SK-N-SH (cell line): ENCODE measurements around the gene ICE1. TPM values are rescaled to one million over a fixed set of nuclear protein-coding genes. Genes with fewer than 3 reads are reported as not detected.

ENCODE experiments used
- CTCF ChIA-PET: fragments of 300-600, 350-600 bp; formaldehyde crosslinking; extraction: SDS; loops from one replicate; lab custom pipeline; 2021; lab: Yijun Ruan, JAX
- POLR2A ChIA-PET: fragments of 350-600 bp; sonication (Branson Sonifier 250); formaldehyde crosslinking; extraction: SDS; loops from one replicate; lab custom pipeline; 2020; ENCODE audit warnings: antibody characterized with exemption, inconsistent platforms; lab: Yijun Ruan, JAX
- DNase-seq: peaks from one replicate; pipeline ENCODE4 v3.0.0; 2012
- H2AFZ ChIP-seq: fragments of 200-600 bp; sonication (generic); 2 replicates; pipeline ENCODE4 v1.8.1; 2016; ENCODE audit warnings: antibody characterized with exemption, mild to moderate bottlenecking, low read depth
- H3F3A ChIP-seq: fragments of 200-600 bp; sonication (generic); replicated peaks from 2 replicates; pipeline ENCODE3; 2016; ENCODE audit warnings: antibody characterized with exemption, mild to moderate bottlenecking; ENCODE audit not compliant: insufficient read depth
- H3K27ac ChIP-seq, 2 experiments: fragments of 200-500 bp in 1 of 2; fragments of 200-600 bp in 1 of 2; sonication (Bioruptor generic) in 1 of 2; sonication (generic), shearing (Covaris generic) in 1 of 2; 2 replicates each; pipeline versions ENCODE4 v1.5.1 to v1.6.1; 2014 to 2016; ENCODE audit warnings: low read depth in 2 of 2, inconsistent platforms in 1 of 2, low read length in 1 of 2, mild to moderate bottlenecking in 1 of 2, mixed read lengths in 1 of 2
- H3K27me3 ChIP-seq: fragments of 200-600 bp; sonication (generic), shearing (Covaris generic); 2 replicates; pipeline ENCODE4 v1.6.1; 2016; ENCODE audit warnings: mixed run types; ENCODE audit not compliant: insufficient read depth
- H3K36me3 ChIP-seq, 2 experiments: fragments of 200-500 bp in 1 of 2; fragments of 200-600 bp in 1 of 2; sonication (Bioruptor generic) in 1 of 2; sonication (generic) in 1 of 2; replicated peaks in 1 of 2; 2 replicates each; pipeline versions ENCODE3 to v1.5.1; 2014 to 2016; ENCODE audit warnings: low read length in 1 of 2, mild to moderate bottlenecking in 1 of 2; ENCODE audit not compliant: insufficient read depth in 2 of 2, control insufficient read depth in 1 of 2
- H3K4me1 ChIP-seq, 2 experiments: fragments of 200-500 bp in 1 of 2; fragments of 200-600 bp in 1 of 2; sonication (Bioruptor generic) in 1 of 2; sonication (generic), shearing (Covaris generic) in 1 of 2; 2 replicates each; pipeline versions ENCODE4 v1.5.1 to v1.6.1; 2014 to 2016; ENCODE audit warnings: low read depth in 1 of 2, low read length in 1 of 2, mixed run types in 1 of 2; ENCODE audit not compliant: insufficient read depth in 2 of 2, control insufficient read depth in 1 of 2
- H3K4me2 ChIP-seq: fragments of 200-600 bp; sonication (generic), shearing (Covaris generic); 2 replicates; pipeline ENCODE4 v1.6.1; 2017; ENCODE audit warnings: mixed run types
- H3K4me3 ChIP-seq, 2 experiments: fragments of 200-500 bp in 1 of 2; fragments of 200-600 bp in 1 of 2; sonication (Bioruptor generic) in 1 of 2; sonication (generic), shearing (Covaris generic) in 1 of 2; 2 replicates each; pipeline versions ENCODE4 v1.5.1 to v1.8.1; 2014 to 2016; ENCODE audit warnings: low read depth in 2 of 2, inconsistent platforms in 1 of 2, low read length in 1 of 2, mild to moderate bottlenecking in 1 of 2, mixed read lengths in 1 of 2, moderate library complexity in 1 of 2
- H3K79me2 ChIP-seq: fragments of 200-600 bp; sonication (generic); 2 replicates; pipeline ENCODE4 v1.8.1; 2017; ENCODE audit warnings: mild to moderate bottlenecking; ENCODE audit not compliant: insufficient read depth
- H3K9ac ChIP-seq: fragments of 200-600 bp; sonication (generic); 2 replicates; pipeline ENCODE4 v1.6.1; 2017; ENCODE audit warnings: mixed run types
- H3K9me2 ChIP-seq: fragments of 200-600 bp; sonication (generic); 2 replicates; pipeline ENCODE4 v1.6.1; 2017; ENCODE audit warnings: mixed run types
- H3K9me3 ChIP-seq: fragments of 200-600 bp; sonication (generic); 2 replicates; pipeline ENCODE4 v1.6.1; 2017; ENCODE audit warnings: mixed run types, mild to moderate bottlenecking, moderate library complexity
- H4K20me1 ChIP-seq: fragments of 200-600 bp; sonication (generic); 2 replicates; pipeline ENCODE4 v1.6.1; 2017; ENCODE audit warnings: mild to moderate bottlenecking, mixed run types; ENCODE audit not compliant: insufficient read depth
- FOSL2 ChIP-seq: IDR thresholded peaks from 2 replicates; pipeline ENCODE4 v1.4.0; 2012; ENCODE audit warnings: low read depth, mild to moderate bottlenecking, moderate library complexity, borderline replicate concordance
- IRF3 ChIP-seq: fragments of 150-350 bp; IDR thresholded peaks from 2 replicates; pipeline ENCODE4 v1.6.1; 2016; ENCODE audit warnings: mild to moderate bottlenecking, low read depth, low read length
- MEF2A ChIP-seq: IDR thresholded peaks from 2 replicates; pipeline ENCODE4 v1.4.0; 2012; ENCODE audit warnings: low read depth, borderline replicate concordance
- PBX3 ChIP-seq: IDR thresholded peaks from 2 replicates; pipeline ENCODE4; 2012
- RCOR1 ChIP-seq: fragments of 150-350 bp; IDR thresholded peaks from 2 replicates; pipeline ENCODE4 v1.6.1; 2017; ENCODE audit warnings: antibody characterized with exemption, low read length
- REST ChIP-seq: IDR thresholded peaks from 2 replicates; pipeline ENCODE4 v1.6.1; 2012; ENCODE audit warnings: mild to moderate bottlenecking, low read depth, low read length, moderate library complexity
- SMC3 ChIP-seq: IDR thresholded peaks from 2 replicates; pipeline ENCODE4 v1.6.1; 2012; ENCODE audit warnings: low read depth, low read length, improper control_type of control experiment
- TCF12 ChIP-seq: IDR thresholded peaks from 2 replicates; pipeline ENCODE4 v1.4.0; 2012
- ZBTB33 ChIP-seq: IDR thresholded peaks from 2 replicates; pipeline ENCODE4 v1.4.0; 2012; ENCODE audit warnings: low read depth, borderline replicate concordance
- whole genome bisulfite sequencing: methylation state at CpG from one replicate; pipeline ENCODE4 v1.1.6; 2017; ENCODE audit warnings: low lambda C conversion rate; 5-methylcytosine and 5-hydroxymethylcytosine counted together
- polyA plus RNA-seq, 3 experiments: library from polyadenylated mRNA; depleted of rRNA; stranded (reverse); fragments of >200 nt; gene quantifications; 2 replicates each; pipeline ENCODE4 v1.2.3, GENCODE V29; 2012

Gene ICE1
- polyA plus RNA-seq, 1 of the 3 experiments (the other 2 are of a cell fraction) = 9.4 TPM

GRCh38 chr5:5424736-5425135, 2.3 kb downstream of the ICE1 start:
- no peak overlapping the region for H3K9ac ChIP-seq

GRCh38 chr5:5430136-5430535, 7.7 kb downstream of the ICE1 start:
- Histone ChIP-seq H3K27me3 (no peaks in the 10 kb centered on the region), H3K4me1 (peaks cover 8 to 18% of the 10 kb centered on the region in 2 experiments; a peak in 3 of 4 replicates), H3K9ac (no peak overlapping the region), H4K20me1 (peaks cover 91% of the 10 kb centered on the region), H3F3A (peaks cover 13% of the 10 kb centered on the region), H3K9me3 (no peaks in the 10 kb centered on the region), H3K9me2 (no peaks in the 10 kb centered on the region), H3K36me3 (peaks cover 3 to 6% of the 10 kb centered on the region in 2 experiments), H3K79me2 (peaks cover 100% of the 10 kb centered on the region), H3K4me2 (no peak overlapping the region), H3K27ac (no peak overlapping the region), H3K4me3 (no peak overlapping the region), H2AFZ (no peak overlapping the region)
- TF ChIP-seq IRF3 (no peak), RCOR1 (no peak), FOSL2 (no peak), TCF12 (no peak), MEF2A (no peak), ZBTB33 (no peak), REST (no peak), PBX3 (no peak), SMC3 (no peak)
- ChIA-PET CTCF (interaction anchor here (0.6 to 2.2 kb wide), 2 partner anchors 11 to 426 kb away, joined by 3 to 7 read pairs; no protein-coding TSS in a partner anchor), POLR2A (no interaction called here)
- 90% methylated on average over 3 of the region's 3 CpGs for WGBS
- no peak for DNase-seq

More at GRCh38 chr5:5424736-5425135, 2.3 kb downstream of the ICE1 start:
- no peak for DNase-seq
- Histone ChIP-seq H3K4me3 (no peak overlapping the region), H3K36me3 (peaks cover 0 to 3% of the 10 kb centered on the region in 2 experiments), H3K9me2 (no peaks in the 10 kb centered on the region), H4K20me1 (peaks cover 66% of the 10 kb centered on the region), H3K27ac (no peak overlapping the region), H2AFZ (no peak overlapping the region), H3K79me2 (peaks cover 72% of the 10 kb centered on the region), H3K4me2 (peak overlapping the region; percentile 95), H3K4me1 (peaks cover 18 to 21% of the 10 kb centered on the region in 2 experiments), H3K27me3 (no peaks in the 10 kb centered on the region), H3F3A (peaks cover 3% of the 10 kb centered on the region), H3K9me3 (no peaks in the 10 kb centered on the region)
- WGBS = 87% methylated on average over 2 of the region's 2 CpGs
- TF ChIP-seq FOSL2 = no peak
- ChIA-PET CTCF (interaction anchor here (1.0 kb wide), 1 partner anchor 284 kb away, joined by 3 read pairs; no protein-coding TSS in a partner anchor), POLR2A (no interaction called here)
